CD4-positive, alpha-beta memory T cell (primary cell): Measurements from ENCODE around the gene SLC22A23. TPM values are rescaled to one million over a fixed set of nuclear protein-coding genes. Genes with fewer than 3 reads are reported as not detected.

Source experiments
- CTCF ChIA-PET: fragments of 350-600 bp; sonication (Branson Sonifier 250); formaldehyde crosslinking; loops from one replicate; lab custom pipeline; 2021; ENCODE audit warnings: inconsistent platforms; ENCODE audit not compliant: partially characterized antibody; lab: Charles Lee
- POLR2A ChIA-PET: fragments of 350-600 bp; sonication (Branson Sonifier 250); formaldehyde crosslinking; loops from one replicate; lab custom pipeline; 2021; ENCODE audit not compliant: partially characterized antibody; lab: Charles Lee
- DNase-seq, 5 donors: peaks; one replicate each; pipeline versions ENCODE4 v3.0.0 to v3.0.0-alpha.2; 2020 to 2022; ENCODE audit warnings: mixed read lengths in 1 of 5
- H3K27ac ChIP-seq: one replicate; pipeline ENCODE4 v1.7.0; 2013; ENCODE audit warnings: low read depth, low read length
- H3K27me3 ChIP-seq: 2 replicates; pipeline ENCODE4 v1.7.0; 2013; ENCODE audit warnings: mild to moderate bottlenecking, low read length, moderate library complexity; ENCODE audit not compliant: insufficient read depth
- H3K36me3 ChIP-seq: 2 replicates; pipeline ENCODE4 v1.7.0; 2013; ENCODE audit warnings: mild to moderate bottlenecking, low read length, moderate library complexity; ENCODE audit not compliant: insufficient read depth
- H3K4me1 ChIP-seq: 2 replicates; pipeline ENCODE4 v1.7.0; 2013; ENCODE audit warnings: mild to moderate bottlenecking, low read length, moderate library complexity; ENCODE audit not compliant: insufficient read depth
- H3K4me3 ChIP-seq, 2 donors: one replicate each; pipeline ENCODE4 v1.7.0; 2013; ENCODE audit warnings: low read length in 2 of 2, mild to moderate bottlenecking in 1 of 2
- H3K9me3 ChIP-seq, 2 donors: one replicate each; pipeline ENCODE4 v1.7.0; 2013; ENCODE audit warnings: low read length in 2 of 2, control low read depth in 1 of 2; ENCODE audit not compliant: control insufficient read depth in 1 of 2
- H3K27ac Mint-ChIP-seq, 7 donors: one replicate each; pipeline ENCODE4 v1.8.0; 2020 to 2021; ENCODE audit warnings: mixed read lengths in 7 of 7, mild to moderate bottlenecking in 6 of 7, inconsistent platforms in 3 of 7, moderate library complexity in 3 of 7
- H3K27me3 Mint-ChIP-seq, 2 donors: one replicate each; pipeline ENCODE4 v1.8.0; 2020 to 2021; ENCODE audit warnings: mixed read lengths in 2 of 2
- H3K36me3 Mint-ChIP-seq, 2 donors: one replicate each; pipeline ENCODE4 v1.8.0; 2020 to 2021; ENCODE audit warnings: mixed read lengths in 2 of 2, inconsistent platforms in 1 of 2, mild to moderate bottlenecking in 1 of 2
- H3K4me1 Mint-ChIP-seq, 4 donors: one replicate each; pipeline ENCODE4 v1.8.0; 2020 to 2021; ENCODE audit warnings: mixed read lengths in 4 of 4, mild to moderate bottlenecking in 1 of 4
- H3K4me3 Mint-ChIP-seq, 8 donors: one replicate each; pipeline ENCODE4 v1.8.0; 2020 to 2021; ENCODE audit warnings: mixed read lengths in 8 of 8, mild to moderate bottlenecking in 7 of 8, moderate library complexity in 6 of 8, inconsistent platforms in 3 of 8
- H3K9me3 Mint-ChIP-seq, 8 donors: one replicate each; pipeline ENCODE4 v1.8.0; 2020 to 2021; ENCODE audit warnings: mixed read lengths in 8 of 8, mild to moderate bottlenecking in 5 of 8, inconsistent platforms in 3 of 8, moderate library complexity in 1 of 8
- intact Hi-C: fragments of 100-400 bp; cut with micrococcal nuclease; formaldehyde crosslinking; loops from one replicate; pipeline ENCODE4 v1.15.1; 2023
- polyA plus RNA-seq, 2 donors: library from polyadenylated mRNA; unstranded; fragments of 300-500 nt; fragmentation: Illumina TruSeq; gene quantifications; one replicate each; pipeline ENCODE4 v1.2.3, GENCODE V29; 2021
- total RNA-seq, 2 experiments: library from RNA; stranded (reverse); gene quantifications; one replicate each; pipeline ENCODE4 v1.2.3, GENCODE V29; 2021

The SLC22A23 gene
- total and polyA plus RNA-seq, 4 experiments from 2014 or later = 0.32 to 12.5 (median 5.7) TPM

- no peaks in the 10 kb centered on the region for H3K27me3 Mint-ChIP-seq
- Histone ChIP-seq H3K36me3 (no peaks in the 10 kb centered on the region), H3K27me3 (no peaks in the 10 kb centered on the region), H3K4me1 (no peaks in the 10 kb centered on the region), H3K4me3 (no peak overlapping the region), H3K27ac (no peak overlapping the region), H3K9me3 (no peaks in the 10 kb centered on the region)
- CTCF ChIA-PET = no interaction called here
- POLR2A ChIA-PET = no interaction called here
- no peak overlapping the region for H3K4me3 Mint-ChIP-seq
- H3K9me3 Mint-ChIP-seq = no peaks in the 10 kb centered on the region
- no peaks in the 10 kb centered on the region for H3K36me3 Mint-ChIP-seq
- intact Hi-C loops = no loop called here
- no peak for DNase-seq
- peaks cover 0 to 2% (median under 1%) of the 10 kb centered on the region in 4 donors for H3K4me1 Mint-ChIP-seq
- no peak overlapping the region for H3K27ac Mint-ChIP-seq
These were observed 126.7 kb downstream of the SLC22A23 start for GRCh38 chr6:3330199-3330598.

- H3K27ac ChIP-seq = no peak overlapping the region
- H3K27me3 Mint-ChIP-seq = no peaks in the 10 kb centered on the region
- H3K27ac Mint-ChIP-seq = no peak overlapping the region
- H3K4me3 ChIP-seq = no peak overlapping the region
- H3K4me1 Mint-ChIP-seq = peaks cover 0 to 4% (median under 1%) of the 10 kb centered on the region in 4 donors
- H3K36me3 Mint-ChIP-seq = no peaks in the 10 kb centered on the region
- ChIA-PET CTCF (no interaction called here), POLR2A (no interaction called here)
- H3K27me3 ChIP-seq = no peaks in the 10 kb centered on the region
- no peaks in the 10 kb centered on the region for H3K36me3 ChIP-seq
- no peaks in the 10 kb centered on the region for H3K4me1 ChIP-seq
- H3K4me3 Mint-ChIP-seq = no peak overlapping the region
- no peaks in the 10 kb centered on the region for H3K9me3 ChIP-seq
- intact Hi-C loops = no loop called here
- DNase-seq = no peak
- H3K9me3 Mint-ChIP-seq = no peaks in the 10 kb centered on the region
These were observed 127.3 kb downstream of the SLC22A23 start for GRCh38 chr6:3329393-3330051.

GRCh38 chr6:3328796-3329195 is 128.1 kb downstream of the SLC22A23 start:
- POLR2A ChIA-PET = no interaction called here
- intact Hi-C loops = no loop called here
- H3K4me3 Mint-ChIP-seq = no peak overlapping the region

DNA sequence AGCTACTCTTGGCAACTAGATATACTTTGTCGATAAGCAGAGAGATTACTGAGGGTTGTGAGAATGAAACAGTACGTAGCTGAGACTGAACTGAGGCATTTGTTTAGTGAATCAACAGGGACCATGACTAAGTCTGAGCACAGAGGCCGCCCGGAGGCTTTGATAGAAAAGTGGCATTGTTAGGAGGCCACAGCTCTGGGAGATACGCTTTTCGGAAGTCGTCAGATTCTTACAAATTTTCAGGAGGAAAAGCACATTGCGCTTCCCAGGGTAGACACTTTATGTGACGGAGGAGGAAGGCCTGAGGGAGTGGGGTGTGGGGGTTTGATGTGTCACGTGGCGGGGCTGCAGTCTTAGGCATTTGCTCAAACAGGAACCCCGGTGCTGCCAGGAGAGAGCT is 128.7 kb downstream of the SLC22A23 start:
- Mint-ChIP-seq H3K36me3 (no peaks in the 10 kb centered on the region), H3K27me3 (no peaks in the 10 kb centered on the region), H3K4me1 (peaks cover 0 to 4% (median under 1%) of the 10 kb centered on the region in 4 donors), H3K4me3 (no peak overlapping the region), H3K27ac (no peak overlapping the region), H3K9me3 (no peaks in the 10 kb centered on the region)
- Histone ChIP-seq H3K4me1 (no peaks in the 10 kb centered on the region), H3K9me3 (no peaks in the 10 kb centered on the region), H3K4me3 (no peak overlapping the region), H3K27ac (no peak overlapping the region), H3K36me3 (no peaks in the 10 kb centered on the region), H3K27me3 (no peaks in the 10 kb centered on the region)
- no peak for DNase-seq
- ChIA-PET CTCF (no interaction called here), POLR2A (no interaction called here)
- intact Hi-C loops = no loop called here

More at GRCh38 chr6:3328796-3329195, 128.1 kb downstream of the SLC22A23 start:
- Mint-ChIP-seq H3K4me1 (peaks cover 0 to 4% (median under 1%) of the 10 kb centered on the region in 4 donors), H3K27ac (peak overlapping the region in 1 of 7 donors; percentile 33), H3K36me3 (no peaks in the 10 kb centered on the region), H3K9me3 (no peaks in the 10 kb centered on the region), H3K27me3 (no peaks in the 10 kb centered on the region)
- Histone ChIP-seq H3K4me1 (no peaks in the 10 kb centered on the region), H3K9me3 (no peaks in the 10 kb centered on the region), H3K36me3 (no peaks in the 10 kb centered on the region), H3K27ac (no peak overlapping the region), H3K4me3 (no peak overlapping the region), H3K27me3 (no peaks in the 10 kb centered on the region)
- CTCF ChIA-PET = no interaction called here
- no peak for DNase-seq

DNA sequence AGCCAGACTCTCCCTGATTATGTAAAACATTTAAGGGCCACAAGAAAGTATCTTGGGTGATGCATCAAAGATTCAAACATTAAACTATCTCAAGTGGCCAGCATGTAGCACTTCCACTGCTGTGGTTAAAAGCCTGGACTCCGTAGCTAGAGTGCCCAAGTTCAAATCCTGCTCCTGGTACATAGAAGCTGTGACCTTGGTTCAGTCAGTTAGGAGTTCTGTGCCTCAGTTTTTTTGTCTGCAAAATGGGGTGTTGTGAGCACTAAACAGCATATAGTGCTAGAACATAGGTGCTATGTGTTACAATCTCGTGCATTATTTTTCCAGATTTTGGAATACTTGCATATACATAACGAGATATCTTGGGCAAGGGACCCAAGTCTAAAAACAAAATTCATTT is 129.4 kb downstream of the SLC22A23 start:
- H3K27ac Mint-ChIP-seq = no peak overlapping the region
- H3K4me3 ChIP-seq = no peak overlapping the region
- peaks cover 0 to 2% of the 10 kb centered on the region in 2 donors for H3K36me3 Mint-ChIP-seq
- DNase-seq = no peak
- CTCF ChIA-PET = no interaction called here
- H3K4me1 Mint-ChIP-seq = peaks cover 0 to 4% (median under 1%) of the 10 kb centered on the region in 4 donors
- H3K9me3 Mint-ChIP-seq = no peaks in the 10 kb centered on the region
- POLR2A ChIA-PET = no interaction called here
- H3K4me1 ChIP-seq = no peaks in the 10 kb centered on the region
- no peaks in the 10 kb centered on the region for H3K36me3 ChIP-seq
- no peaks in the 10 kb centered on the region for H3K27me3 ChIP-seq
- no peak overlapping the region for H3K27ac ChIP-seq
- H3K9me3 ChIP-seq = no peaks in the 10 kb centered on the region
- no peaks in the 10 kb centered on the region for H3K27me3 Mint-ChIP-seq
- H3K4me3 Mint-ChIP-seq = no peak overlapping the region
- intact Hi-C loops = no loop called here

DNA sequence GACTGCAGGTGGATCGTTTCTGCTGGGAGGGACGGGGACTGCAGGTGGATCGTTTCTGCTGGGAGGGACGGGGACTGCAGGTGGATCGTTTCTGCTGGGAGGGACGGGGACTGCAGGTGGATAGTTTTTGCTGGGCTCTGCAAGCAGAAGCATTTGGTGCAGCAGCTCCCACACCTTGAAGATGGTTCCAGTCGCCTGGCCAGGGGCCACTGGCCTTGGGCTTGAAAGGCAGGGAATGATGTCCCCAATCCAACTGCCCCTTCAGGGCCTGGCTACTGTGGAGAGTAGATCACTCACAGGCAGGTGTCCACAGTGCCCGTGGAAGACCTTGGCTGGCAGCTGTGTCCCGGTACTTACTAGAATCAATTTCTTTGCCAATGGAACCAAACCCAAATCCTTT is 129.9 kb downstream of the SLC22A23 start:
- Mint-ChIP-seq H3K36me3 (peaks cover 0 to 2% of the 10 kb centered on the region in 2 donors), H3K4me3 (no peak overlapping the region), H3K4me1 (peaks cover 0 to 4% (median under 1%) of the 10 kb centered on the region in 4 donors), H3K27ac (no peak overlapping the region), H3K27me3 (no peaks in the 10 kb centered on the region), H3K9me3 (no peaks in the 10 kb centered on the region)
- no peaks in the 10 kb centered on the region for H3K27me3 ChIP-seq
- DNase-seq = no peak
- ChIA-PET CTCF (no interaction called here), POLR2A (no interaction called here)
- intact Hi-C loops = no loop called here
- no peaks in the 10 kb centered on the region for H3K4me1 ChIP-seq
- H3K27ac ChIP-seq = no peak overlapping the region
- H3K9me3 ChIP-seq = no peaks in the 10 kb centered on the region
- H3K36me3 ChIP-seq = no peaks in the 10 kb centered on the region
- H3K4me3 ChIP-seq = no peak overlapping the region

DNA sequence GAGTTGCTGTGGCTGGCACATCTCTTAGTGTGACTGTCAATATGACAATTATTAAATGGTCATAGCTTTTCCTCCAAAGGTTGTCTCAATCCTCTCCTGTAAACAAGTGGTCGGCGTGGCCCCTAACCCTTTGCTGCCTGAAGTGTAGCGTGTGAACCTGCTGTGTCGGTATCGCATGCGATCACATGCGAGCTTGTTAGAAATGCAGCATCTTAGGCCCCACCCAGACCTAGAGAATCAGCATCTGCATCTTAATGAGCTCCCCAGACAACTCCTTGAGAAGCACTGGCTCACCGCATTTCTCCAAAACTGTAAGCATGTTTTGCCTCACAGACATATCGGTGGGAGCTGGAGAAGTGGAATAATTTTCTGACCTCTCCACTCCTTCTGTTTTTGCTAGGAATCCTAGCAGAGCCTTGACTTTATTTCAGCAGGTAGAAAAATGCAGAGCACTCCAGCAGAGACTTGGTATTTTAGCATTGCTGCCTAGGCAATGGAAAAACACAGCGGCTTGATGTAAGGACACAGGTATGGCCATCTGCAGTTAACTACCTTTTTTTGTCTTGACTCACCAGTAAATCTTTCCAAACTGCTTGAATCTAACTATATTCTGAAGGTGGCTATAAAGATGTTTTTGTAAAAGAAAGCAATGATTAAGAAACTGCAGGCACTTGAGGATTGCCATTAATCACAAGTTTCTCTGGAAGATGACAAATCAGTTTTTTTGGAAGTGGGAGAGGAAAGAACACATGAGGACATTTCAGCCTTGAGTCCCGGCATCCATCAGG is 130.5 kb downstream of the SLC22A23 start:
- Histone ChIP-seq H3K36me3 (no peaks in the 10 kb centered on the region), H3K27me3 (no peaks in the 10 kb centered on the region), H3K4me3 (no peak overlapping the region), H3K4me1 (no peaks in the 10 kb centered on the region), H3K27ac (no peak overlapping the region), H3K9me3 (no peaks in the 10 kb centered on the region)
- DNase-seq = no peak
- peak overlapping the region in 1 of 7 donors; percentile 60 for H3K27ac Mint-ChIP-seq
- H3K4me1 Mint-ChIP-seq = peaks cover 0 to 4% (median under 1%) of the 10 kb centered on the region in 4 donors
- H3K27me3 Mint-ChIP-seq = no peaks in the 10 kb centered on the region
- no peak overlapping the region for H3K4me3 Mint-ChIP-seq
- ChIA-PET POLR2A (no interaction called here), CTCF (no interaction called here)
- peaks cover 0 to 2% of the 10 kb centered on the region in 2 donors for H3K36me3 Mint-ChIP-seq
- H3K9me3 Mint-ChIP-seq = no peaks in the 10 kb centered on the region
- intact Hi-C loops = no loop called here
